SK-N-SH (cell line): Measurements from ENCODE around the gene NDUFB6. TPM values are rescaled to one million over a fixed set of nuclear protein-coding genes. Genes with fewer than 3 reads are reported as not detected.

Experiments
- CTCF ChIA-PET: fragments of 300-600, 350-600 bp; formaldehyde crosslinking; extraction: SDS; loops from one replicate; lab custom pipeline; 2021; lab: Yijun Ruan, JAX
- POLR2A ChIA-PET: fragments of 350-600 bp; sonication (Branson Sonifier 250); formaldehyde crosslinking; extraction: SDS; loops from one replicate; lab custom pipeline; 2020; ENCODE audit warnings: antibody characterized with exemption, inconsistent platforms; lab: Yijun Ruan, JAX
- DNase-seq: peaks from one replicate; pipeline ENCODE4 v3.0.0; 2012
- H2AFZ ChIP-seq: fragments of 200-600 bp; sonication (generic); 2 replicates; pipeline ENCODE4 v1.8.1; 2016; ENCODE audit warnings: antibody characterized with exemption, mild to moderate bottlenecking, low read depth
- H3F3A ChIP-seq: fragments of 200-600 bp; sonication (generic); replicated peaks from 2 replicates; pipeline ENCODE3; 2016; ENCODE audit warnings: antibody characterized with exemption, mild to moderate bottlenecking; ENCODE audit not compliant: insufficient read depth
- H3K27ac ChIP-seq, 2 experiments: fragments of 200-500 bp in 1 of 2; fragments of 200-600 bp in 1 of 2; sonication (Bioruptor generic) in 1 of 2; sonication (generic), shearing (Covaris generic) in 1 of 2; 2 replicates each; pipeline versions ENCODE4 v1.5.1 to v1.6.1; 2014 to 2016; ENCODE audit warnings: low read depth in 2 of 2, inconsistent platforms in 1 of 2, low read length in 1 of 2, mild to moderate bottlenecking in 1 of 2, mixed read lengths in 1 of 2
- H3K27me3 ChIP-seq: fragments of 200-600 bp; sonication (generic), shearing (Covaris generic); 2 replicates; pipeline ENCODE4 v1.6.1; 2016; ENCODE audit warnings: mixed run types; ENCODE audit not compliant: insufficient read depth
- H3K36me3 ChIP-seq, 2 experiments: fragments of 200-500 bp in 1 of 2; fragments of 200-600 bp in 1 of 2; sonication (Bioruptor generic) in 1 of 2; sonication (generic) in 1 of 2; replicated peaks in 1 of 2; 2 replicates each; pipeline versions ENCODE3 to v1.5.1; 2014 to 2016; ENCODE audit warnings: low read length in 1 of 2, mild to moderate bottlenecking in 1 of 2; ENCODE audit not compliant: insufficient read depth in 2 of 2, control insufficient read depth in 1 of 2
- H3K4me1 ChIP-seq, 2 experiments: fragments of 200-500 bp in 1 of 2; fragments of 200-600 bp in 1 of 2; sonication (Bioruptor generic) in 1 of 2; sonication (generic), shearing (Covaris generic) in 1 of 2; 2 replicates each; pipeline versions ENCODE4 v1.5.1 to v1.6.1; 2014 to 2016; ENCODE audit warnings: low read depth in 1 of 2, low read length in 1 of 2, mixed run types in 1 of 2; ENCODE audit not compliant: insufficient read depth in 2 of 2, control insufficient read depth in 1 of 2
- H3K4me2 ChIP-seq: fragments of 200-600 bp; sonication (generic), shearing (Covaris generic); 2 replicates; pipeline ENCODE4 v1.6.1; 2017; ENCODE audit warnings: mixed run types
- H3K4me3 ChIP-seq, 2 experiments: fragments of 200-500 bp in 1 of 2; fragments of 200-600 bp in 1 of 2; sonication (Bioruptor generic) in 1 of 2; sonication (generic), shearing (Covaris generic) in 1 of 2; 2 replicates each; pipeline versions ENCODE4 v1.5.1 to v1.8.1; 2014 to 2016; ENCODE audit warnings: low read depth in 2 of 2, inconsistent platforms in 1 of 2, low read length in 1 of 2, mild to moderate bottlenecking in 1 of 2, mixed read lengths in 1 of 2, moderate library complexity in 1 of 2
- H3K79me2 ChIP-seq: fragments of 200-600 bp; sonication (generic); 2 replicates; pipeline ENCODE4 v1.8.1; 2017; ENCODE audit warnings: mild to moderate bottlenecking; ENCODE audit not compliant: insufficient read depth
- H3K9ac ChIP-seq: fragments of 200-600 bp; sonication (generic); 2 replicates; pipeline ENCODE4 v1.6.1; 2017; ENCODE audit warnings: mixed run types
- H3K9me2 ChIP-seq: fragments of 200-600 bp; sonication (generic); 2 replicates; pipeline ENCODE4 v1.6.1; 2017; ENCODE audit warnings: mixed run types
- H3K9me3 ChIP-seq: fragments of 200-600 bp; sonication (generic); 2 replicates; pipeline ENCODE4 v1.6.1; 2017; ENCODE audit warnings: mixed run types, mild to moderate bottlenecking, moderate library complexity
- H4K20me1 ChIP-seq: fragments of 200-600 bp; sonication (generic); 2 replicates; pipeline ENCODE4 v1.6.1; 2017; ENCODE audit warnings: mild to moderate bottlenecking, mixed run types; ENCODE audit not compliant: insufficient read depth
- CHD2 ChIP-seq: fragments of 150-350 bp; IDR thresholded peaks from 2 replicates; pipeline ENCODE4 v1.6.1; 2018; ENCODE audit warnings: low read length; ENCODE audit not compliant: partially characterized antibody
- CTCF ChIP-seq: fragments of 200-600 bp; sonication (generic); IDR thresholded peaks from 2 replicates; pipeline ENCODE4 v1.6.1; 2017; ENCODE audit warnings: antibody characterized with exemption, mild to moderate bottlenecking, moderate library complexity
- FOSL2 ChIP-seq: IDR thresholded peaks from 2 replicates; pipeline ENCODE4 v1.4.0; 2012; ENCODE audit warnings: low read depth, mild to moderate bottlenecking, moderate library complexity, borderline replicate concordance
- FOXM1 ChIP-seq: IDR thresholded peaks from 2 replicates; pipeline ENCODE4 v1.4.0; 2012; ENCODE audit warnings: low read depth, mild to moderate bottlenecking
- MEF2A ChIP-seq: IDR thresholded peaks from 2 replicates; pipeline ENCODE4 v1.4.0; 2012; ENCODE audit warnings: low read depth, borderline replicate concordance
- PBX3 ChIP-seq: IDR thresholded peaks from 2 replicates; pipeline ENCODE4; 2012
- POLR2AphosphoS5 ChIP-seq: IDR thresholded peaks from 2 replicates; pipeline ENCODE4 v1.6.1; 2012; ENCODE audit warnings: low read depth, low read length
- RAD21 ChIP-seq: IDR thresholded peaks from 2 replicates; pipeline ENCODE4 v1.6.1; 2012; ENCODE audit warnings: mild to moderate bottlenecking, low read length
- RXRA ChIP-seq: IDR thresholded peaks from 2 replicates; pipeline ENCODE4 v1.4.0; 2012; ENCODE audit warnings: low read depth, mild to moderate bottlenecking, borderline replicate concordance
- SMC3 ChIP-seq: IDR thresholded peaks from 2 replicates; pipeline ENCODE4 v1.6.1; 2012; ENCODE audit warnings: low read depth, low read length, improper control_type of control experiment
- TCF12 ChIP-seq: IDR thresholded peaks from 2 replicates; pipeline ENCODE4 v1.4.0; 2012
- TEAD4 ChIP-seq: IDR thresholded peaks from 2 replicates; pipeline ENCODE4 v1.4.0; 2012; ENCODE audit warnings: mild to moderate bottlenecking, borderline replicate concordance; ENCODE audit not compliant: insufficient read depth
- USF1 ChIP-seq: IDR thresholded peaks from 2 replicates; pipeline ENCODE4 v1.4.0; 2012; ENCODE audit warnings: low read depth, borderline replicate concordance
- USF2 ChIP-seq: fragments of 150-350 bp; IDR thresholded peaks from 2 replicates; pipeline ENCODE4 v1.6.1; 2017; ENCODE audit warnings: antibody characterized with exemption, low read length, low read depth, borderline replicate concordance
- ZBTB33 ChIP-seq: IDR thresholded peaks from 2 replicates; pipeline ENCODE4 v1.4.0; 2012; ENCODE audit warnings: low read depth, borderline replicate concordance
- WGBS: methylation state at CpG from one replicate; pipeline ENCODE4 v1.1.6; 2017; ENCODE audit warnings: low lambda C conversion rate; 5-methylcytosine and 5-hydroxymethylcytosine counted together
- polyA plus RNA-seq, 3 experiments: library from polyadenylated mRNA; depleted of rRNA; stranded (reverse); fragments of >200 nt; gene quantifications; 2 replicates each; pipeline ENCODE4 v1.2.3, GENCODE V29; 2012

The NDUFB6 gene
- polyA plus RNA-seq, 1 of the 3 experiments (the other 2 are of a cell fraction), result 96.2 TPM

GRCh38 chr9:32606811-32607210 is 33.9 kb upstream of the NDUFB6 start:
- no peak for TF ChIP-seq USF1
- TF ChIP-seq ZBTB33, result no peak
- no peak for TF ChIP-seq POLR2AphosphoS5
- TF ChIP-seq CHD2, result no peak
- no peak for TF ChIP-seq FOXM1
- TF ChIP-seq RXRA, result no peak
- TF ChIP-seq FOSL2, result no peak
- no peak for TF ChIP-seq RAD21
- no peak for TF ChIP-seq MEF2A
- no peak for TF ChIP-seq TCF12
- TF ChIP-seq TEAD4, result no peak
- no peak for TF ChIP-seq CTCF
- TF ChIP-seq USF2, result no peak
- no peak for TF ChIP-seq SMC3
- no peak for TF ChIP-seq PBX3
- TF ChIP-seq, all 33 proteins: peak for 0
- CTCF ChIA-PET, result interaction anchor here (1.0 to 1.5 kb wide), 4 partner anchors 18 to 228 kb away, joined by 3 to 6 read pairs (median 4); no protein-coding TSS in a partner anchor
- Histone ChIP-seq H3K36me3 (no peaks in the 10 kb centered on the region), H4K20me1 (no peaks in the 10 kb centered on the region), H3K27me3 (no peaks in the 10 kb centered on the region), H3K4me3 (no peak overlapping the region), H3K4me2 (no peak overlapping the region), H3F3A (no peaks in the 10 kb centered on the region), H3K9me2 (no peaks in the 10 kb centered on the region), H3K4me1 (no peaks in the 10 kb centered on the region), H3K27ac (no peak overlapping the region), H3K79me2 (no peaks in the 10 kb centered on the region), H3K9me3 (no peaks in the 10 kb centered on the region), H2AFZ (no peak overlapping the region), H3K9ac (no peak overlapping the region)
- no peak for DNase-seq
- POLR2A ChIA-PET, result no interaction called here
- 17% methylated on average over 2 of the region's 2 CpGs for WGBS
